Measurements from ENCODE around the gene SERPINA4. TPM values are rescaled to one million over a fixed set of nuclear protein-coding genes. Genes with fewer than 3 reads are reported as not detected.
"Not testable (repeated sequence)": the region's sequence is repeated elsewhere in the genome, so short reads cannot be mapped to it uniquely, and the experiment has no call there.

The SERPINA4 gene
- total RNA-seq, 5 donors from 2014 or later (not counting 1 experiment from before 2014, with no cell fraction given) = 0.22 TPM; not detected in 4

DNA sequence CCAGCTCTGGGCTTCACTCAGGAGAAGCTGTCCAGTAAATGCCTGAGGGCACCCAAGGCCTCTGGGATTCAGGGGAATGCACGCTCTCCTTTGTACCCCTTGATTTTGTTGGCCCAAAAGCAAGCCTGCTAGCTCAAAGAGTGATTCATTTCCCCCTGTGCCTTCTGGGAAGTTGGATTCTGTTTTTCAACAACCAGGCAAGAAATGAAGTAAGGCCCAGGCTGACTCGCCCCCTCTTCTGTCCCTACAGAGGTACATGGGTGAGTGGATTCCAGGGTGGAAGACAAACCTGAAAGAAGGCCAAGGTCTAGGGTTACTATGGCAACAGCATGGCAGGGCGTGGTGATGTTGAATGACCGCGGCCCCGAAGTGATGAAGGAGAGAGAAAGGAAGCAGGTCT is 10.7 kb downstream of the SERPINA4 start:
- Mint-ChIP-seq H3K9me3 (no peaks in the 10 kb centered on the region), H3K36me3 (no peaks in the 10 kb centered on the region), H3K4me1 (no peaks in the 10 kb centered on the region), H3K4me3 (no peak overlapping the region), H3K27me3 (peaks cover 9 to 10% of the 10 kb centered on the region in 2 donors), H3K27ac (no peak overlapping the region)
- 54% methylated on average over 1 of the region's 6 CpGs for WGBS (ENCODE audit: insufficient coverage)
- CTCF ChIA-PET = no interaction called here
- H3K4me1 ChIP-seq (ENCODE audit: control insufficient read depth in 1 of 2, extremely low read depth in 1 of 2, insufficient read depth in 2 of 2, low read length in 2 of 2) = no peaks in the 10 kb centered on the region
- no peaks in the 10 kb centered on the region for H3K9me3 ChIP-seq
- ATAC-seq (replicated peaks in 1 of 4) (no peak), DNase-seq (no peak)
- no peak overlapping the region for H3K27ac ChIP-seq (ENCODE audit: low read length)
- peaks cover 0 to 24% of the 10 kb centered on the region in 2 experiments for H3K27me3 ChIP-seq (replicated peaks in 1 of 2; ENCODE audit: control insufficient read depth in 2 of 2, extremely low read depth in 1 of 2, insufficient read depth in 2 of 2, low read length in 1 of 2)
- H3K36me3 ChIP-seq (ENCODE audit: control insufficient read depth in 2 of 2, extremely low read depth in 1 of 2, insufficient read depth in 1 of 2, low read length in 1 of 2) = no peaks in the 10 kb centered on the region
- no peak overlapping the region for H3K4me3 ChIP-seq (ENCODE audit: control insufficient read depth in 1 of 2, extremely low read depth in 1 of 2, low read length in 1 of 2)
- POLR2A ChIA-PET = interaction anchor here in 1 of 2 donors (0.6 kb wide), 1 partner anchor 63 kb away, joined by 3 read pairs; no protein-coding TSS in a partner anchor

DNA sequence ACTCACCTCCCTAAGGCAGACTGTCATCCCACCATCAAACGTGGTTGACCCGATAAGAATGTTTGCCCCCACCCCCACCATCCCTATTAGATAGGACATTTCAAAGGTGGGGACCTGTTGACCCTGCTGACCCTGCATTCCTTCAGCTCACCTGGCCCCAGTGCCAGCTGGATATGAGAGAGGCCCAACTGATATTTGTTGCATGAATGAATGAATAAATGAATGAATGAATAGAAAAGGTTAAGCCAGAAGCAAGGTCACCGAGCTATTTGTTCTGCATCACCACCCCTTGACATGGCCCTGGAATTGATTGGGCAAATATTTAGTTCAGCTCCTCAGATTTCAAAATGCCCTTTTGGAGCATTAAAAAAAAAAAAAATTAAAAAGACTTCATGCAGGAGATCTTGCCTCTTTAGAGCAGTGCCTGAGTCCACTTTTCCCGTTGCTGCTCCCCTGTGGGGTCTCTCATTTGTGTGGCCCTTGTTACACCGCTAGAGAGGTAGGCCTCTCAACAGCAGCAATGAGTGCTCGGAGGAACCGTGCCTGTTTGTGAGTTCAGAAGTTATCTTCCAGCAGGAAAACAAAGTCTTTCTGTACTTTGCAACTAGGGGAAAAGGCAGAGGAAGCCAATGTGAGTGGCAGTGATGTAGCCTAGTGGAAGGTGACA is 11.5 kb downstream of the SERPINA4 start:
- Histone ChIP-seq H3K27ac (ENCODE audit: low read length) (no peak overlapping the region), H3K4me1 (ENCODE audit: control insufficient read depth in 1 of 2, extremely low read depth in 1 of 2, insufficient read depth in 2 of 2, low read length in 2 of 2) (no peaks in the 10 kb centered on the region), H3K9me3 (no peaks in the 10 kb centered on the region), H3K27me3 (replicated peaks in 1 of 2; ENCODE audit: control insufficient read depth in 2 of 2, extremely low read depth in 1 of 2, insufficient read depth in 2 of 2, low read length in 1 of 2) (peaks cover 0 to 25% of the 10 kb centered on the region in 2 experiments), H3K4me3 (ENCODE audit: control insufficient read depth in 1 of 2, extremely low read depth in 1 of 2, low read length in 1 of 2) (no peak overlapping the region), H3K36me3 (ENCODE audit: control insufficient read depth in 2 of 2, extremely low read depth in 1 of 2, insufficient read depth in 1 of 2, low read length in 1 of 2) (no peaks in the 10 kb centered on the region)
- 73% methylated on average over 5 of the region's 7 CpGs for WGBS (ENCODE audit: insufficient coverage)
- no peaks in the 10 kb centered on the region for H3K9me3 Mint-ChIP-seq
- DNase-seq (no peak), ATAC-seq (replicated peaks in 1 of 4) (no peak)
- H3K4me3 Mint-ChIP-seq = no peak overlapping the region
- peaks cover 9 to 10% of the 10 kb centered on the region in 2 donors for H3K27me3 Mint-ChIP-seq
- H3K4me1 Mint-ChIP-seq = no peaks in the 10 kb centered on the region
- no peaks in the 10 kb centered on the region for H3K36me3 Mint-ChIP-seq
- CTCF ChIA-PET = no interaction called here
- H3K27ac Mint-ChIP-seq = no peak overlapping the region
- POLR2A ChIA-PET = no interaction called here

DNA sequence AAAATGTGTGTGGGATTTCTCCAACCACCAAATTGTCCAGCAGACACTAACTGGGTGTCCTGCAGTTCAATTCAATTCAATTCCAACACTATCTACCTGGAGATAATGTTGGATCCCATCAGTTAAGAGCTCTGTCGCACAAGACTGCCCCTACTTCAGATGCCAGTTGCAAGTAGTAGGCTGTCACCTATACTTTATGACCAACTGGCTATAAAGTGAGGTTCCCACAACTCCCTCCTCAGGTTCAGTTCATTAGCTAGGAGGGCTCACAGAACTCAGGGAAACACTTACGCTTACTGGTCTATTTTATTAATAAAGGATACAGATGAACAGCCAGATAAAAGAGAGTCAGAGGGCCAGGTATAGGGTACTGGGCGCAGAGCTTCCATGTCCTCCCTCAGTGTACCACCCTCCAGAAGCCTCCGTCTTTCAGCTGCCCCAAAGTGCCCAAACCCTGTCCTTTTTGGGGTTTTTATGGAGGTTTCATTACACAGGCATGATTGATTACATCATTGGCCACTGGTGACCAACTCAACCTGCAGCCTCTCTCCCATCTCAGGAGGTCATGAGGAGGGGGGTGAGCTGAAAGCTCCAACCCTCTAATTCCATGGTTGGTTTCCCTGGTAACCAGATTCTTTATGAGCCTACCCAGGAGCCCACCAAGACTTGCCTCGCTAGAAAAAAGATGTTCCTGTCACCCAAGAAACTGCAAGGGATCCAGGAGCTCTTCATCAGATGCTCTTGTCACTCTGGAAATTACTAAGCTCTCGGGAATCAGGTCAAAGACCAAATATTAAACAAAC is 12.4 kb downstream of the SERPINA4 start:
- Mint-ChIP-seq H3K4me3 (no peak overlapping the region), H3K36me3 (no peaks in the 10 kb centered on the region), H3K4me1 (no peaks in the 10 kb centered on the region), H3K9me3 (no peaks in the 10 kb centered on the region), H3K27me3 (peaks cover 3 to 5% of the 10 kb centered on the region in 2 donors), H3K27ac (no peak overlapping the region)
- no peaks in the 10 kb centered on the region for H3K36me3 ChIP-seq (ENCODE audit: control insufficient read depth in 2 of 2, extremely low read depth in 1 of 2, insufficient read depth in 1 of 2, low read length in 1 of 2)
- no peak overlapping the region for H3K27ac ChIP-seq (ENCODE audit: low read length)
- H3K4me3 ChIP-seq (ENCODE audit: control insufficient read depth in 1 of 2, extremely low read depth in 1 of 2, low read length in 1 of 2) = no peak overlapping the region
- 68% methylated on average over 2 of the region's 6 CpGs for WGBS (ENCODE audit: insufficient coverage)
- ChIA-PET POLR2A (no interaction called here), CTCF (no interaction called here)
- DNase-seq (no peak), ATAC-seq (replicated peaks in 1 of 4) (no peak)
- no peaks in the 10 kb centered on the region for H3K4me1 ChIP-seq (ENCODE audit: control insufficient read depth in 1 of 2, extremely low read depth in 1 of 2, insufficient read depth in 2 of 2, low read length in 2 of 2)
- no peaks in the 10 kb centered on the region for H3K9me3 ChIP-seq
- H3K27me3 ChIP-seq (replicated peaks in 1 of 2; ENCODE audit: control insufficient read depth in 2 of 2, extremely low read depth in 1 of 2, insufficient read depth in 2 of 2, low read length in 1 of 2) = peaks cover 0 to 23% of the 10 kb centered on the region in 2 experiments

DNA sequence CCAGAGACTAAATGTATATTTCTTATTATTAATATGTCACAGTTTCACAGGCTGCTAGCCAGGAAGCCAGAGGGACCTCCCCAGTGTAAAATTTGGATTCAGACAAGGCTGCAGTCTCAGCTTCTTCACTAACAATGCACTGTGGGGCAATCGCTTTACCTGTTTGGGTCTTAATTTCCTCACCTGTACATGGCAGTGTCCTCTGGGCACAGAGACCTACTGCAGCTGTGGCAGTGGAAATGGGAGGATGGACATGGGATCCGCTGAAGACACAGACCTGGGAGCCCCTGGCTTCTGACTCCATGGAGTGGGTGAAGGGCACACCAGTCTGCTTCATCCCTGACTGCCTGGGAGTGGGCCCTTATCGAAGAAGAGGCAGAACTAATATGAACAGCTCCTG is 13.1 kb downstream of the SERPINA4 start:
- Mint-ChIP-seq H3K4me1 (no peaks in the 10 kb centered on the region), H3K36me3 (no peaks in the 10 kb centered on the region), H3K9me3 (no peaks in the 10 kb centered on the region), H3K27me3 (peaks cover 3 to 5% of the 10 kb centered on the region in 2 donors), H3K4me3 (no peak overlapping the region), H3K27ac (no peak overlapping the region)
- WGBS (ENCODE audit: insufficient coverage) = 85% methylated on average over 2 of the region's 3 CpGs
- Histone ChIP-seq H3K36me3 (ENCODE audit: control insufficient read depth in 2 of 2, extremely low read depth in 1 of 2, insufficient read depth in 1 of 2, low read length in 1 of 2) (no peaks in the 10 kb centered on the region), H3K4me1 (ENCODE audit: control insufficient read depth in 1 of 2, extremely low read depth in 1 of 2, insufficient read depth in 2 of 2, low read length in 2 of 2) (no peaks in the 10 kb centered on the region), H3K27me3 (replicated peaks in 1 of 2; ENCODE audit: control insufficient read depth in 2 of 2, extremely low read depth in 1 of 2, insufficient read depth in 2 of 2, low read length in 1 of 2) (peaks cover 0 to 23% of the 10 kb centered on the region in 2 experiments), H3K27ac (ENCODE audit: low read length) (no peak overlapping the region), H3K9me3 (no peaks in the 10 kb centered on the region), H3K4me3 (ENCODE audit: control insufficient read depth in 1 of 2, extremely low read depth in 1 of 2, low read length in 1 of 2) (no peak overlapping the region)
- ChIA-PET CTCF (no interaction called here), POLR2A (no interaction called here)
- ATAC-seq (replicated peaks in 1 of 4) (no peak), DNase-seq (no peak)

DNA sequence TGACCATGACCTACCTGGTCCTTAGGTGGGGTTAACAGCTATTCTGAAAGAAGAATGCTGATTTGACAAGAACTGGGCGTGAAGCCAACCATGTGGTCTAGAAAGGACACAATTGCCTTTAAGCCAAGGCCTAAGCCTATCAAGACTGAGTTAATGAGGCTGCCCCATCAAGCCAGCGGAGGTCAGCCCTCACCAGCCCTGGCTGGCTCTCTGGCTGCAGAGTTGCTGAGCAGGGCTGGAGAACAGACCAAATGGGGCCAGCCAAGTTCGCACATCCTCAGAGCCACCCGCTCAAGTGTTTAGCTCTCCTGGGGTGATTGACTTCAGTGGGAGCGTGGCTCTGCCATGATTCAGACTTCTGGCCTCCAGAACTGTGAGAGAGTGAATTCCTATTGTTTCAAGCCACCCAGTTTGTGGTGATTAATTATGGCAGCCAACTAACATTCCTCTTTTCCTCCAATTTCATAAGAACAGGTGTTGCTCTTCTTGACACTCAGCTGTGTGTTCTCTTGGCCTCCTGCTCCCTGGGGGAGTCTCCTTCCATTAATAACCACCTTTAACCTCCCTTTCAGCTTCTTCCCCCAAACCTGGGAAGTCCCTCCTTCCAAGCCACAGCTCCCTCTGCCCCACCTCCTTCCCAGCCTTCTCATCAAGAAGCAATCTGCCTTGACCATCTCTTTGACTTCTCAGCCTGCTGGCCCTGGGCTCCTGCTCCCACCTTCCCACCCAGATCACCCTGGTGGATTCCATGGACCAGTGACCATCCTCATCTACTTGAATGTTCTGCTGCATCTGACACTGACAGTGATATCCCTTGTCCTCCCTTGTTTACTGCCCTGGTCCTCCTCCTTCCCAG is 14.7 kb downstream of the SERPINA4 start:
- Histone ChIP-seq H3K4me1 (ENCODE audit: control insufficient read depth in 1 of 2, extremely low read depth in 1 of 2, insufficient read depth in 2 of 2, low read length in 2 of 2) (no peaks in the 10 kb centered on the region), H3K4me3 (ENCODE audit: control insufficient read depth in 1 of 2, extremely low read depth in 1 of 2, low read length in 1 of 2) (no peak overlapping the region), H3K9me3 (no peaks in the 10 kb centered on the region), H3K36me3 (ENCODE audit: control insufficient read depth in 2 of 2, extremely low read depth in 1 of 2, insufficient read depth in 1 of 2, low read length in 1 of 2) (no peaks in the 10 kb centered on the region), H3K27me3 (replicated peaks in 1 of 2; ENCODE audit: control insufficient read depth in 2 of 2, extremely low read depth in 1 of 2, insufficient read depth in 2 of 2, low read length in 1 of 2) (peaks cover 0 to 17% of the 10 kb centered on the region in 2 experiments), H3K27ac (ENCODE audit: low read length) (no peak overlapping the region)
- Mint-ChIP-seq H3K27ac (no peak overlapping the region), H3K27me3 (peaks cover 5 to 11% of the 10 kb centered on the region in 2 donors), H3K4me1 (no peaks in the 10 kb centered on the region), H3K36me3 (no peaks in the 10 kb centered on the region), H3K4me3 (no peak overlapping the region), H3K9me3 (no peaks in the 10 kb centered on the region)
- DNase-seq (no peak), ATAC-seq (replicated peaks in 1 of 4) (no peak)
- CTCF ChIA-PET = no interaction called here
- POLR2A ChIA-PET = no interaction called here
- WGBS (ENCODE audit: insufficient coverage) = 84% methylated on average over 4 of the region's 5 CpGs

DNA sequence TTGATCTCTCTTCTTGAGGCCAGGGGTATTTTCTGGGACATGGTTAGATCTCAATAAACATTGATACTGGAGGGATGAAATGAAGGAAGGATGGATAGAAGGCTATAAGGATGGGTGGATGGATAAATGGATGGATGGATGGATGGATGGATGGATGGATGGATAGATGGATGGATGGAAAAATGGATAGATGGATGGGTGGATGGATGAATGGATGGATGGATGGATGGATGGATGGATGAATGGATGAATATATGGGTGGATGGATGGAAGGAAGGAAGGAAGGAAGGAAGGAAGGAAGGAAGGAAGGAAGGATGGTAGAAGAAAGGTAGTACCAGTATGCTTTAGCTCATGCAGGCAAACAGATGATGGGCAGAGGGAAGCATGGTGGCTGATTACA is 16.2 kb downstream of the SERPINA4 start:
- H3K27ac ChIP-seq (ENCODE audit: low read length); CTCF ChIA-PET; H3K4me3 ChIP-seq (ENCODE audit: control insufficient read depth in 1 of 2, extremely low read depth in 1 of 2, low read length in 1 of 2); DNase-seq; ATAC-seq (replicated peaks in 1 of 4); H3K9me3 ChIP-seq; H3K4me1 Mint-ChIP-seq; H3K27ac Mint-ChIP-seq; H3K4me3 Mint-ChIP-seq; H3K4me1 ChIP-seq (ENCODE audit: control insufficient read depth in 1 of 2, extremely low read depth in 1 of 2, insufficient read depth in 2 of 2, low read length in 2 of 2); H3K9me3 Mint-ChIP-seq; POLR2A ChIA-PET; H3K36me3 Mint-ChIP-seq; H3K36me3 ChIP-seq (ENCODE audit: control insufficient read depth in 2 of 2, extremely low read depth in 1 of 2, insufficient read depth in 1 of 2, low read length in 1 of 2): not testable (repeated sequence)
- H3K27me3 ChIP-seq (replicated peaks in 1 of 2; ENCODE audit: control insufficient read depth in 2 of 2, extremely low read depth in 1 of 2, insufficient read depth in 2 of 2, low read length in 1 of 2) = peaks cover 0 to 19% of the 10 kb centered on the region in 2 experiments
- peaks cover 5 to 11% of the 10 kb centered on the region in 2 donors for H3K27me3 Mint-ChIP-seq

All from T-cell (primary cell).